Small intestine (tissue), 7 donors: ENCODE data around the gene NRG4. TPM values are rescaled to one million over a fixed set of nuclear protein-coding genes. Genes with fewer than 3 reads are reported as not detected.

Source experiments
- DNase-seq, 2 donors: peaks; one replicate each; pipeline versions ENCODE4 v3.0.0 to v3.0.0-alpha.2; 2013
- FAIRE-seq: peaks from 2 replicates; lab custom pipeline; 2012; peaks lifted over from hg19 to GRCh38; lab: Jason Lieb, UNC
- H3K27ac ChIP-seq, 3 donors: one replicate each; pipeline ENCODE4 v1.5.1; 2013; ENCODE audit warnings: low read length in 2 of 3, mild to moderate bottlenecking in 2 of 3, control low read depth in 1 of 3, inconsistent platforms in 1 of 3, low read depth in 1 of 3, moderate library complexity in 1 of 3
- H3K27me3 ChIP-seq, 3 donors: one replicate each; pipeline ENCODE4 v1.6.1; 2013; ENCODE audit warnings: low read length in 3 of 3, inconsistent platforms in 1 of 3; ENCODE audit not compliant: control insufficient read depth in 3 of 3, insufficient read depth in 3 of 3
- H3K36me3 ChIP-seq, 3 donors: one replicate each; pipeline ENCODE4 v1.6.1; 2013; ENCODE audit warnings: low read length in 3 of 3, inconsistent platforms in 1 of 3, low read depth in 1 of 3, mild to moderate bottlenecking in 1 of 3, moderate library complexity in 1 of 3; ENCODE audit not compliant: control insufficient read depth in 3 of 3, insufficient read depth in 2 of 3
- H3K4me1 ChIP-seq, 3 donors: one replicate each; pipeline ENCODE4 v1.6.1; 2013; ENCODE audit warnings: low read length in 2 of 3, inconsistent platforms in 1 of 3, low read depth in 1 of 3, mild to moderate bottlenecking in 1 of 3, moderate library complexity in 1 of 3; ENCODE audit not compliant: control insufficient read depth in 3 of 3, insufficient read depth in 2 of 3
- H3K4me3 ChIP-seq, 3 donors: one replicate each; pipeline ENCODE4 v1.5.1; 2013; ENCODE audit warnings: low read length in 3 of 3, control low read depth in 1 of 3, inconsistent platforms in 1 of 3, low read depth in 1 of 3, mild to moderate bottlenecking in 1 of 3, moderate library complexity in 1 of 3
- H3K9me3 ChIP-seq, 2 donors: one replicate each; pipeline ENCODE4 v1.6.1; 2013; ENCODE audit warnings: low read depth in 1 of 2, low read length in 1 of 2; ENCODE audit not compliant: control insufficient read depth in 2 of 2, insufficient read depth in 1 of 2
- WGBS, 3 donors: extraction: QIAGEN DNeasy Blood & Tissue Kit; methylation state at CpG; one replicate each; pipeline ENCODE4 v1.1.7; 2013; 5-methylcytosine and 5-hydroxymethylcytosine counted together
- polyA plus RNA-seq, 4 donors: library from polyadenylated mRNA; stranded (reverse) in 3 of 4; unstranded in 1 of 4; fragments of 200-250 nt in 3 of 4; fragments of 120-200 nt in 1 of 4; gene quantifications; one replicate each; pipeline versions ENCODE4 v1.2.1 to v1.2.3, GENCODE V29; 2013
- donor health status: healthy with polysubstance abuse.
- donor health status: control.
- donor health status: control.
- donor health status: Bipolar disorder and iron deficiency.
- donor health status: healthy.

Gene NRG4
- polyA plus RNA-seq, 4 donors, result 0.21 to 0.92 TPM; not detected in 2

GRCh38 chr15:75928680-75929608 is 83.3 kb downstream of the NRG4 start:
- DNase-seq (peak; percentile 18 to 45), FAIRE-seq (no peak)
- WGBS, 3 donors, result 75 to 81% (median 77%) methylated on average over 9 of the region's 9 CpGs

GRCh38 chr15:75927601-75928000 is 84.6 kb downstream of the NRG4 start:
- 86 to 95% (median 91%) methylated on average over 4 of the region's 4 CpGs for WGBS, 3 donors
- no peak for FAIRE-seq
- Histone ChIP-seq H3K4me1 (peaks cover 0 to 4% (median 4%) of the 10 kb centered on the region in 3 donors), H3K36me3 (peaks cover 4 to 12% (median 9%) of the 10 kb centered on the region in 3 donors), H3K27ac (no peak overlapping the region), H3K4me3 (no peak overlapping the region), H3K9me3 (no peaks in the 10 kb centered on the region), H3K27me3 (no peaks in the 10 kb centered on the region)
- no peak for DNase-seq

More at GRCh38 chr15:75928680-75929608, 83.3 kb downstream of the NRG4 start:
- Histone ChIP-seq H3K4me3 (no peak overlapping the region), H3K4me1 (no peaks in the 10 kb centered on the region), H3K36me3 (peaks cover 7 to 14% (median 12%) of the 10 kb centered on the region in 3 donors), H3K27ac (no peak overlapping the region), H3K27me3 (no peaks in the 10 kb centered on the region), H3K9me3 (no peaks in the 10 kb centered on the region)

GRCh38 chr15:75926931-75927330 is 85.3 kb downstream of the NRG4 start:
- Histone ChIP-seq H3K36me3 (peaks cover 4 to 9% (median 5%) of the 10 kb centered on the region in 3 donors), H3K4me1 (peaks cover 0 to 9% (median 5%) of the 10 kb centered on the region in 3 donors), H3K27ac (no peak overlapping the region), H3K9me3 (no peaks in the 10 kb centered on the region), H3K4me3 (no peak overlapping the region), H3K27me3 (no peaks in the 10 kb centered on the region)
- FAIRE-seq, result no peak
- DNase-seq, result no peak
- WGBS, 3 donors, result 93 to 97% (median 95%) methylated on average over 3 of the region's 3 CpGs

GRCh38 chr15:75925440-75925839 is 86.8 kb downstream of the NRG4 start:
- peaks cover 2 to 9% (median 2%) of the 10 kb centered on the region in 3 donors for H3K36me3 ChIP-seq
- DNase-seq (no peak), FAIRE-seq (no peak)
- 68 to 85% (median 79%) methylated on average over 2 of the region's 2 CpGs for WGBS, 3 donors
- H3K4me3 ChIP-seq, result no peak overlapping the region
- H3K27me3 ChIP-seq, result no peaks in the 10 kb centered on the region
- peaks cover 0 to 12% (median 5%) of the 10 kb centered on the region in 3 donors for H3K4me1 ChIP-seq
- no peaks in the 10 kb centered on the region for H3K9me3 ChIP-seq
- H3K27ac ChIP-seq, result no peak overlapping the region

- Histone ChIP-seq H3K36me3 (peaks cover 0 to 9% (median 1%) of the 10 kb centered on the region in 3 donors), H3K4me3 (no peak overlapping the region), H3K4me1 (peaks cover 0 to 17% (median 5%) of the 10 kb centered on the region in 3 donors), H3K27ac (no peak overlapping the region), H3K9me3 (no peaks in the 10 kb centered on the region), H3K27me3 (no peaks in the 10 kb centered on the region)
- FAIRE-seq (no peak), DNase-seq (no peak)
- WGBS, 3 donors, result 89 to 100% (median 95%) methylated on average over 1 of the region's 1 CpG
These were observed 87.6 kb downstream of the NRG4 start for GRCh38 chr15:75924576-75924975.

- Histone ChIP-seq H3K36me3 (peaks cover 0 to 13% (median 2%) of the 10 kb centered on the region in 3 donors), H3K27ac (no peak overlapping the region), H3K27me3 (no peaks in the 10 kb centered on the region), H3K4me1 (peaks cover 0 to 17% (median 5%) of the 10 kb centered on the region in 3 donors), H3K4me3 (no peak overlapping the region), H3K9me3 (no peaks in the 10 kb centered on the region)
- DNase-seq (no peak), FAIRE-seq (no peak)
- 88 to 95% (median 95%) methylated on average over 4 of the region's 4 CpGs for WGBS, 3 donors
These were observed 88.5 kb downstream of the NRG4 start for GRCh38 chr15:75923756-75924155.

- H3K4me1 ChIP-seq, result peaks cover 0 to 17% (median 5%) of the 10 kb centered on the region in 3 donors
- peak overlapping the region; percentile 24 to 65 (median 52) for H3K27ac ChIP-seq
- H3K27me3 ChIP-seq, result no peaks in the 10 kb centered on the region
- H3K9me3 ChIP-seq, result no peaks in the 10 kb centered on the region
- no peak overlapping the region for H3K4me3 ChIP-seq
- peaks cover 0 to 15% (median 2%) of the 10 kb centered on the region in 3 donors for H3K36me3 ChIP-seq
- FAIRE-seq (no peak), DNase-seq (peak; percentile 82 to 85)
- WGBS, 3 donors, result 36 to 56% (median 41%) methylated on average over 9 of the region's 9 CpGs
These were observed 90.2 kb downstream of the NRG4 start for GRCh38 chr15:75921732-75922703.

GRCh38 chr15:75920079-75920478 is 92.1 kb downstream of the NRG4 start:
- FAIRE-seq, result no peak
- WGBS, 3 donors, result 93 to 96% (median 95%) methylated on average over 1 of the region's 1 CpG
- peaks cover 0 to 13% (median 2%) of the 10 kb centered on the region in 3 donors for H3K36me3 ChIP-seq
- H3K27ac ChIP-seq, result no peak overlapping the region
- H3K4me3 ChIP-seq, result no peak overlapping the region
- no peaks in the 10 kb centered on the region for H3K27me3 ChIP-seq
- peak in 1 of 2 donors; percentile 18 for DNase-seq
- H3K4me1 ChIP-seq, result peaks cover 0 to 17% (median 5%) of the 10 kb centered on the region in 3 donors
- H3K9me3 ChIP-seq, result no peaks in the 10 kb centered on the region
